GM19025 (cell line): ENCODE data around the gene GFRA4.

Source experiments
- ATAC-seq: cut with Tn5 transposase; IDR thresholded peaks from one replicate; pipeline ENCODE4 v1.9.1; 2021; ENCODE audit warnings: mild to moderate bottlenecking, low read depth, moderate library complexity; ENCODE audit not compliant: unreplicated experiment

The GFRA4 gene

GRCh38 chr20:3674995-3675900, 12.0 kb upstream of the GFRA4 start:
- ATAC-seq = no peak

- ATAC-seq = no peak
Measured at GRCh38 chr20:3674447-3674846, 11.2 kb upstream of the GFRA4 start.

DNA sequence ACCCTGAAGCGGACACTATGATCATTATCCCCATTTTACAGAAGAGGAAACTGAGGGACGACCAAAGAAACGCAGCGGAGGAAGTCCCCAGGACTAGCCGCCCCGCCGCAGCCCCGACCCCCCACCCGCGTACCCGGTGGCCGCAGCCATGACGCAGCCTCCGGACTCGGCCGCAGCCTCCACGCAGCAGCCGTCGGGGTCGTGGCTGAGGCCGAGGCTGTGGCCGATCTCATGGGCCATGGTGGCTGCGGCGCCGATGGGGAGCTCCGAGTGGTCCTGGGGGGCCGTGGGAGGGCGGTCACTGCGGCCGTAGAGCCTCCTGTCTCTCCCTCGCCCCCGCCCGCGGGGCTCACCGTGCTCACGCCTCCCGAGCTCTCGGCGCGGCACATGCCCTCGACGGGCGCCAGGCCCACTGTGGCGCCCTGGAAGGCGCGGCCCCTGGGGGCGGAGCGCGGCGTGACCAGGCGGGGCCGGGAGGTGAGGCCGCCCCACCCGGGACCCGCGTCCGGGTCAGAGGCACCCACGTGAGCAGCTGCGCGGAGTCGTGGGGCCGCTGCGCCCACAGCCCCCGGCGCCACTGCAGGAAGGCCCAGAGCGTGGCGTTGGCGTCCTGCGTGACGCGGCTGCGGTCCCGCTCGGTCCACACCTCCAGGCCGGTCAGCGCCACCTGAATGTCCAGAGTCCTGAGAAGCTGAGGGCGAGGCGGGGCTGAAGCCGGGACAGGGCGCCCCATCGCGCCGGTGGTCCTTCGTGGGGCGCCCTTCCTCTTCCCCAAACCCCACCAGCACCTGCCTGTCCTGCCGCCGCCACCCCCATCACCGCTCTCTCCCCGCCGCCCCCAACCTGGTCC, 10.2 kb upstream of the GFRA4 start:
- no peak for ATAC-seq

DNA sequence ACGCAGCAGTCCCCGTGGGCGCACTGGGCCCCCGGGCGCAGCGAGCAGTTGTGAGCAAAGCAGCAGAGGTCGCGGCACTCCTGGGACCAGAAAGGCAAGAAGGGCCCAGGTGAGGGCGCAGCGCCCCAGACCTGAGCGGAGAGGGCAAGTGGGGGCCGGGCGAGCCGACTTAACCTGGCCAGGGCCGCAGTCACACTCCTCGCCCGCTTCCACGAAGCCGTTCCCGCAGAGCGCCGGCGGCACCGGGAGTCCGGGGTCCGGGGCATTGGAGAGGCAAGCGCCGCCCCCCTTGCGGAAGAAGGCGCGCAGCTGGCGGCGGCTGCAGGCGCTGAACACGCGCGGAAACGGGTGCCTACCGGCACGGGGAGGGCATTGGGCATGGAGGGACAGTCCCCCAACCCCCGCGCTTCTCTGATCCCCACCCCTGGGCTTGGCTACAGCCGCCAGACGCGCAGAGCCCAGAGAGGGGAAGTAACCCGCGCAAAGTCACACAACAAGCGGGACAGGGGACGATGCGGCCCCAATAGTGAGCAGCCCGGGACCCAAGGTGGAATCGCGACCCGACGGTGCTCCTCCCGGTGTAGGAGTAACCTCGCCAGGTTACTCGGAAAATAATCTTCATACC, 9.5 kb upstream of the GFRA4 start:
- ATAC-seq = no peak

GRCh38 chr20:3671986-3672546, 8.9 kb upstream of the GFRA4 start:
- no peak for ATAC-seq

DNA sequence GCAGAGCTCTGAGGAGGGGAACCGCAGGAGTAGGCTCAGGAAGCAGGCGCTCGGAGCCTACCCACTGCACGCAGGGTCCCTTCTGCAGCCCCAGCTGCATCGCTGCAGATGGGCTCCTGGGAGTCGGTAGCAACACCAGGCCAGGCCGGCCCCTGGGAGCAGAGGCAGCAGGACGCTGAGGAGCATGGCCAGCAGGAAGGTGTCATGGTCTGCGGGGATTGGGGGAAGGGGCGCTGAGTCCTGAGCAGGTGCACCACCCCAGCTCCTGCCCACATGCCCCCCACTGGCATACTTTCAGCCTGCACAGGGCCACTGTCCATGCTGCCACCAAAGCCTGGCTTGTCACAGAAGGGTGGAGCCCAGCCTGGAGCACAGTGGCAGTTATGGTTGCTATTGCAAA, 7.7 kb upstream of the GFRA4 start:
- ATAC-seq = no peak

DNA sequence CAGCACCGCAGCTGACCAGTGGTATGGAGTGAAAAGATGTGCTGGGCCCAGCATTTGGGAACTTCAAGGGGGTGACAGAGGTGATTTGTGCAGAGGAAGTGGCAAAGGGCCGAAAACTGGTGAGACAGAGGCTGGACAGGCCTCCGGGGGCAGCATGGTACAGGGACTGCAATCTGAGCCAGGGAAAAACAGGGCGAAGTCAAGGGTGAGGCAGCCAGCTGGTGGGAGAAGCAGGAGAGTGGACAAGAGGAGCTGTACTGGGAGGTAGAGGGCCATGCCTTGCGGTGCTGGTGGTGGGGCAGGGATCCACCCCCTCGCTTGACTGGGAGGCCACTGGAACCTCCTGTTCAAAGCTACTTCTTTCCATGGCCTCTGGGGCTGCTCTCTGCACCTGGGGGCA, 7.3 kb upstream of the GFRA4 start:
- no peak for ATAC-seq

GRCh38 chr20:3669710-3670367, 6.6 kb upstream of the GFRA4 start:
- no peak for ATAC-seq

GRCh38 chr20:3667434-3668037, 4.3 kb upstream of the GFRA4 start:
- ATAC-seq = no peak

- no peak for ATAC-seq
Measured at GRCh38 chr20:3663858-3664257, 659 bp upstream of the GFRA4 start.

DNA sequence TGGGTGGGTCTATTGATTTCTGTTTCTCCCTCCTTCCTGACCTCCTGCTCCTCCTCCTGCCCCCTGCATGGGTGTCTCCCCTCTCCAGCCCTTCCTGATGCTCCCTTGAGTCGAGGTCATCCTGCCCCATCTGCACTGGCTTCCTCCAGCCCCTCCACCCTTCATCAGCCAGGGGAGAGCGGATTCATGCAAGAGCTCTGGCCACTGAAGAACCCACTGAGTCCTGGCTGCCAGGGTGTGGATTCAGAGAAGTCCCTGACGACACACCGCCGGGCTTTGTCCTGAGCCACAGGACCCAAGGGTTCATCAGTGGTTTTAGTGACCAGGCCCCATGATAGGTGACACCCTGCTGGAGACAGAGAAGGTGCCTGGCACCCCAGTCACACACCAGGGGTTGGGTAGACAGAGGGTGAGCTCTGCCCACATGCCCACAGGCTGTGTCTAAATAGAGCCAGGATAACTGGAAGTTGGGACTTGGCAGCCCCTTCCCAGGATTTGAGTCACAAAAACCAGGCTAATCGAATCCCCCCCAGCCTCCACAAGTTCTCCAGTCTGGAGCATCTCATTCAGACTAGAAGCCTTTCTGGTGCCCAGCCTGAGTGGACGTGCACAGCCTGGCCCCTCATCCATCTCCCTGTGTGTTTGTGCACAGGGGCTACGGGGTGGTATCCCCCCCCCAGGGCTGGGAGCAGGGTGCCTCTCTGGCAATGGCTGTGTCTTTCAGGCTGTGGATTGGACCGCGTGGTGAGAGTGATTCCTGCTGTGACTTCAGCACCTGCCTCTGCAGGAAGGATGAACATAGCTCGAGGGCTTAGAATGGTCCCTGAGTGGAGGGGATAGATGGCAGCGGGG, 1.2 kb downstream of the GFRA4 start:
- no peak for ATAC-seq

DNA sequence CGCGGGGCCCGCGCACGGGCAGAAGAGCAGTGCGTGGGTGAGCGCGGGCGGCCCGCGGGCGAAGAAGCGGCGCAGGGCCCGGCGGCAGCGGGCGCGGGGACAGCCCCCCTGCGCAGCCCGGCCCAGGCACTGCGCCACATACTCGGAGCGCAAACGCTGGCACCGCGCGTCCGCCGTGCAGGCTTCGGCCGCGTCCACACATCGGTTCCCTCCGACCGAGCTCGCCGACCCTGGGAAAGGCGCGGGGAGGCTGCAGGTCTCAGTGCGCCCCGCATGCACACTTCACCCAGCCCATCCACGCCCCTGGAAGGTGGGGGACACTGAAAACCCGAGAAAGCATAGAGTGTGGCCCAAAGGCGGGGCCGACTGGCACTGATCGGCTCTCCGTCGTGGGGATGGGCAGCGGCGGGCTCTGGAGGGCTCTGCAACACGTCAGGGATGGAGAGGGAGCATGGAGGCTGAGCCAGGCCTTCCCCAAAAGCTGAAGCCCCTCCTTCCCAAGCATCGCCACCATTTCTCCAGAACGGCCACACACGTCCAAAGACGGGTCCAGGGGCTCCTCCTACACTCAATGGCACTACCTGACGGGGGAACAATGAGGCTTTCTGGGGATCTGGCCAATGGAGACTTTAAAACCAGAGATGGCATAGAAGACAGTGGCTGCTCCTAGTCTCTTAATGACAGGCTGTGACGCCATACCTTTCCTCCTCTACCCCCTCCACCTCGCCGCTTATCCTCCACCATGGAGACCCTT, 2.0 kb downstream of the GFRA4 start:
- ATAC-seq = no peak

GRCh38 chr20:3660262-3661059, 2.7 kb downstream of the GFRA4 start:
- no peak for ATAC-seq

GRCh38 chr20:3659492-3660261, 3.5 kb downstream of the GFRA4 start:
- no peak for ATAC-seq

DNA sequence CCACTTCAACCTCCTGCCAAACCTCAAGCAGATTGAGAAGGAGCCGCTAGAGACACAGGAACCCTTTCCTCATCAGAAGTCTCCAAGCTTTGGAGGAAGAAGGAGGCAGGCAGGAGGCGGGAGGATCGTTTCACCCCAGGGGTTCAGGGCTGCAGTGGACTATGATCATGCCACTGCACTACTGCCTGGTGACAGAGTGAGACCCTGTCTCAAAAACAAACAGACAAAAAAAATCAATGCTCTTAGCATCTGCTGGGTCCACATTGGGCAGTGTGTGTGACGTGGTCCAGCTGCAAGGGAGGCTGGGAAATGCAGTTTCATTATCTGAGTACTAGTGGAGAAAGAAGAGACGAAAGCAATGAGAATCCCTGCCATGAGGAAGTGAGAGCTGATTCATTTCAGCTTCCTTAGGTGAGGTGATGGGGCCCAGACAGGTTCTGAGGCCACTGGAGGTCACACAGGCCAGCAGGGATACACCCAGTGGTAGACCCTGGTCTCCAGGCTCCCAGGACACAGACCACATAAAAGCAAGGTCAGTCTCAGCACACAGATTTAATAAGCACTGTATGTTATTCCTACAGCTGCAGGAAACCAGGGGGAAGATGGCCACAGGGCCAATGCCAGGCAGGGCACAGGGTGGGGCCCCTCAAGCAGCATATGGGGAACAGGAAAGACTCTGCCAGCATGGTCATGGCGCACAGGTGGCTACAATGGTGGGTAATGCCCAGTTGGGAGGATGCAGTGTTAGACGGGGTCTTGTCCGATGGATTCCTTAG, 4.3 kb downstream of the GFRA4 start:
- peak; percentile 93 for ATAC-seq
